ENCODE data around the gene MIEN1. TPM values are rescaled to one million over a fixed set of nuclear protein-coding genes. Genes with fewer than 3 reads are reported as not detected.
"Not testable (repeated sequence)": the region's sequence is repeated elsewhere in the genome, so short reads cannot be mapped to it uniquely, and the experiment has no call there.

Gene MIEN1
- polyA plus RNA-seq, 2 of the 4 experiments (the other 2 are of a cell fraction): 63.9 to 85.5 TPM

GRCh38 chr17:39729280-39729851, 966 bp downstream of the MIEN1 start:
- ATAC-seq: no peak
- WGBS (ENCODE audit: missing lambda C conversion rate): 66% methylated on average over 6 of the region's 6 CpGs
- peak overlapping the region; percentile 60 for H3K4me3 ChIP-seq
- POLR2A ChIA-PET: interaction anchor here (0.6 to 3.2 kb wide), 18 partner anchors 10 to 762 kb away, joined by 3 to 42 read pairs (median 5); partner anchors contain the start of genes CDK12, ERBB2, FBXO47 and PGAP3
- H3K27ac ChIP-seq: peak overlapping the region; percentile 93 to 94
- FAIRE-seq: no peak
- TF ChIP-seq CHD4 (IDR thresholded peaks at IDR 0.05; ENCODE audit: borderline replicate concordance) (no peak), KDM1A (IDR thresholded peaks at IDR 0.05; ENCODE audit: low read depth) (no peak), MAFK (IDR thresholded peaks at IDR 0.05; ENCODE audit: partially characterized antibody) (no peak), POLR2A (IDR thresholded peaks at IDR 0.05; ENCODE audit: low read length) (no peak), HEYL (CRISPR knock-in tag; IDR thresholded peaks at IDR 0.05) (no peak), NFE2L2 (conservative IDR thresholded peaks at IDR 0.05; ENCODE audit: low read length) (no peak), POLR2AphosphoS2 (conservative IDR thresholded peaks at IDR 0.05; ENCODE audit: low read length) (no peak), CHD2 (IDR thresholded peaks at IDR 0.05; ENCODE audit: low read length, partially characterized antibody) (no peak), GATA3 (IDR thresholded peaks at IDR 0.05; ENCODE audit: borderline replicate concordance) (no peak), FOSB (CRISPR knock-in tag; IDR thresholded peaks at IDR 0.05) (no peak), EHF (CRISPR knock-in tag; IDR thresholded peaks at IDR 0.05) (no peak), ZNF302 (CRISPR knock-in tag; IDR thresholded peaks at IDR 0.05) (no peak), HOXB5 (CRISPR knock-in tag; IDR thresholded peaks at IDR 0.05) (no peak)
- TF ChIP-seq, protein P1, sequence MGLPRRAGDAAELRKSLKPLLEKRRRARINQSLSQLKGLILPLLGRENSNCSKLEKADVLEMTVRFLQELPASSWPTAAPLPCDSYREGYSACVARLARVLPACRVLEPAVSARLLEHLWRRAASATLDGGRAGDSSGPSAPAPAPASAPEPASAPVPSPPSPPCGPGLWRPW (IDR thresholded peaks at IDR 0.05): no peak
- TF ChIP-seq, protein P2, sequence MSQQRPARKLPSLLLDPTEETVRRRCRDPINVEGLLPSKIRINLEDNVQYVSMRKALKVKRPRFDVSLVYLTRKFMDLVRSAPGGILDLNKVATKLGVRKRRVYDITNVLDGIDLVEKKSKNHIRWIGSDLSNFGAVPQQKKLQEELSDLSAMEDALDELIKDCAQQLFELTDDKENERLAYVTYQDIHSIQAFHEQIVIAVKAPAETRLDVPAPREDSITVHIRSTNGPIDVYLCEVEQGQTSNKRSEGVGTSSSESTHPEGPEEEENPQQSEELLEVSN (IDR thresholded peaks at IDR 0.05; ENCODE audit: borderline replicate concordance, low read depth): no peak
- DNase-seq (ENCODE audit: low read depth in 1 of 2, low spot score in 1 of 2): no peak
- H3K4me1 ChIP-seq: peaks cover 6% of the 10 kb centered on the region
- H3K9me3 ChIP-seq: no peaks in the 10 kb centered on the region
- H3K4me2 ChIP-seq: peak overlapping the region; percentile 95
- CTCF ChIA-PET: interaction anchor here (0.7 to 5.8 kb wide), 38 partner anchors 9 to 293 kb away, joined by 3 to 171 read pairs (median 6); partner anchors contain the start of genes ERBB2, PGAP3, PNMT and PPP1R1B

DNA sequence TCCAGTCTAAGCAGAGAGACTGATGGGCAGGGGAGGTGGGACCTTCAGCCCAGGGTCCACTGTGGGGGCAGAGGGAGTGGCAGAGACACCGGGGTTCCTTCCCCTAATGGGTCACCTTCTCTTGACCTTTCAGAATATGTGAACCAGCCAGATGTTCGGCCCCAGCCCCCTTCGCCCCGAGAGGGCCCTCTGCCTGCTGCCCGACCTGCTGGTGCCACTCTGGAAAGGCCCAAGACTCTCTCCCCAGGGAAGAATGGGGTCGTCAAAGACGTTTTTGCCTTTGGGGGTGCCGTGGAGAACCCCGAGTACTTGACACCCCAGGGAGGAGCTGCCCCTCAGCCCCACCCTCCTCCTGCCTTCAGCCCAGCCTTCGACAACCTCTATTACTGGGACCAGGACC, 2.8 kb downstream of the MIEN1 start:
- WGBS (ENCODE audit: missing lambda C conversion rate): 71% methylated on average over 9 of the region's 10 CpGs
- DNase-seq (ENCODE audit: low read depth in 1 of 2, low spot score in 1 of 2): no peak
- Histone ChIP-seq H3K27ac (no peak overlapping the region), H3K4me3 (no peak overlapping the region), H3K4me2 (no peak overlapping the region), H3K4me1 (peaks cover 9% of the 10 kb centered on the region), H3K9me3 (no peaks in the 10 kb centered on the region)
- ChIA-PET CTCF (interaction anchor here (3.3 to 5.8 kb wide), 8 partner anchors 8 to 105 kb away, joined by 16 to 171 read pairs (median 44); partner anchors contain the start of genes ERBB2 and PNMT), POLR2A (no interaction called here)
- FAIRE-seq: no peak
- TF ChIP-seq JUN (IDR thresholded peaks at IDR 0.05) (0 out of 5 replicates have a peak, but pooled peaks of 1 of the 2 experiments have one; percentile 14), TP53 (CRISPR knock-in tag; IDR thresholded peaks at IDR 0.05) (no peak), CHD2 (IDR thresholded peaks at IDR 0.05; ENCODE audit: low read length, partially characterized antibody) (no peak)
- ATAC-seq: no peak

- H3K27ac ChIP-seq: no peak overlapping the region
- no peak overlapping the region for H3K4me3 ChIP-seq
- H3K9me3 ChIP-seq: no peaks in the 10 kb centered on the region
- TF ChIP-seq EHMT2 (IDR thresholded peaks at IDR 0.05; ENCODE audit: low read depth) (no peak), KDM1A (IDR thresholded peaks at IDR 0.05; ENCODE audit: low read depth) (no peak), BCL3 (IDR thresholded peaks at IDR 0.05) (no peak), CBX2 (IDR thresholded peaks at IDR 0.05; ENCODE audit: borderline replicate concordance, low read depth) (no peak), CEBPB (IDR thresholded peaks at IDR 0.05) (no peak), MAFK (IDR thresholded peaks at IDR 0.05; ENCODE audit: partially characterized antibody) (no peak), CBX8 (IDR thresholded peaks at IDR 0.05) (no peak)
- no peak overlapping the region for H3K4me2 ChIP-seq
- peaks cover 9% of the 10 kb centered on the region for H3K4me1 ChIP-seq
- WGBS (ENCODE audit: missing lambda C conversion rate): 96% methylated on average over 9 of the region's 9 CpGs
- ChIA-PET CTCF (interaction anchor here (1.2 kb wide), 1 partner anchor 102 kb away, joined by 4 read pairs; no protein-coding TSS in a partner anchor), POLR2A (interaction anchor here (1.5 kb wide), 1 partner anchor 254 kb away, joined by 3 read pairs; no protein-coding TSS in a partner anchor)
- no peak for FAIRE-seq
- no peak for DNase-seq (ENCODE audit: low read depth in 1 of 2, low spot score in 1 of 2)
- no peak for ATAC-seq
Observed at GRCh38 chr17:39726617-39727016, 3.7 kb downstream of the MIEN1 start.

- not testable (repeated sequence) for DNase-seq (ENCODE audit: low read depth in 1 of 2, low spot score in 1 of 2); H3K4me2 ChIP-seq; H3K27ac ChIP-seq; H3K4me3 ChIP-seq; FAIRE-seq; H3K9me3 ChIP-seq; H3K4me1 ChIP-seq; ATAC-seq
- CTCF ChIA-PET: interaction anchor here (1.2 to 1.9 kb wide), 7 partner anchors 10 to 104 kb away, joined by 3 to 8 read pairs (median 4); no protein-coding TSS in a partner anchor
- POLR2A ChIA-PET: interaction anchor here (1.4 to 1.5 kb wide), 2 partner anchors 26 to 254 kb away, joined by 3 to 6 read pairs; partner anchors contain the start of gene ERBB2
- WGBS (ENCODE audit: missing lambda C conversion rate): 100% methylated on average over 1 of the region's 1 CpG
Observed at GRCh38 chr17:39725923-39726322, 4.4 kb downstream of the MIEN1 start.

Data from A549 (cell line).